DOHH2 (cell line): ENCODE results near the gene SLC16A1.

ENCODE experiments used
- H3F3A ChIP-seq: fragments of 200-600 bp; sonication (generic), shearing (Covaris generic); 2 replicates; pipeline ENCODE4 v1.6.0; 2016; ENCODE audit warnings: antibody characterized with exemption, mild to moderate bottlenecking; ENCODE audit not compliant: control insufficient read depth, insufficient read depth
- H3K27ac ChIP-seq: fragments of 200-600 bp; sonication (generic); 2 replicates; pipeline ENCODE4 v1.5.1; 2014; ENCODE audit warnings: low read depth, mild to moderate bottlenecking, low read length, moderate library complexity
- H3K27me3 ChIP-seq: fragments of 200-600 bp; sonication (generic); 2 replicates; pipeline ENCODE4 v1.6.1; 2014; ENCODE audit warnings: mild to moderate bottlenecking, low read length, mixed read lengths; ENCODE audit not compliant: control insufficient read depth
- H3K36me3 ChIP-seq: fragments of 200-600 bp; sonication (generic); 2 replicates; pipeline ENCODE4 v1.6.1; 2014; ENCODE audit warnings: mild to moderate bottlenecking, low read length, moderate library complexity, mixed read lengths; ENCODE audit not compliant: control insufficient read depth
- H3K4me1 ChIP-seq: fragments of 200-600 bp; sonication (generic); 2 replicates; pipeline ENCODE4 v1.6.1; 2014; ENCODE audit warnings: mild to moderate bottlenecking, low read length, mixed read lengths; ENCODE audit not compliant: control insufficient read depth
- H3K4me2 ChIP-seq: fragments of 200-600 bp; sonication (generic); 2 replicates; pipeline ENCODE4 v1.6.0; 2014; ENCODE audit warnings: mild to moderate bottlenecking, low read length, moderate library complexity
- H3K4me3 ChIP-seq: fragments of 200-600 bp; sonication (generic); 2 replicates; pipeline ENCODE4 v1.5.1; 2014; ENCODE audit warnings: mild to moderate bottlenecking, low read length, mixed read lengths
- H3K79me2 ChIP-seq: fragments of 200-600 bp; sonication (generic); 2 replicates; pipeline ENCODE4 v1.6.1; 2014; ENCODE audit warnings: mild to moderate bottlenecking, low read length, mixed read lengths; ENCODE audit not compliant: control insufficient read depth
- H3K9me2 ChIP-seq: fragments of 200-600 bp; sonication (generic); replicated peaks from 2 replicates; pipeline ENCODE4 v1.6.1; 2014; ENCODE audit warnings: mild to moderate bottlenecking, low read length, mixed read lengths; ENCODE audit not compliant: control insufficient read depth
- H3K9me3 ChIP-seq: fragments of 200-600 bp; sonication (generic); 2 replicates; pipeline ENCODE4 v1.6.1; 2014; ENCODE audit warnings: antibody characterized with exemption, low read length, mixed read lengths; ENCODE audit not compliant: control insufficient read depth, insufficient read depth
- H4K20me1 ChIP-seq: fragments of 200-600 bp; sonication (generic); 2 replicates; pipeline ENCODE4 v1.6.0; 2014; ENCODE audit warnings: low read depth, mild to moderate bottlenecking, antibody characterized with exemption, low read length, moderate library complexity; ENCODE audit not compliant: control insufficient read depth, insufficient read depth
- CTCF ChIP-seq: fragments of 200-600 bp; sonication (generic); IDR thresholded peaks from one replicate; pipeline ENCODE4 v1.5.1; 2014; ENCODE audit warnings: antibody characterized with exemption, mild to moderate bottlenecking, low read depth, low read length; ENCODE audit not compliant: poor library complexity, severe bottlenecking
- EZH2phosphoT487 ChIP-seq: fragments of 200-600 bp; sonication (generic); IDR thresholded peaks from 2 replicates; pipeline ENCODE4 v1.6.1; 2017; ENCODE audit warnings: borderline replicate concordance, mild to moderate bottlenecking, antibody characterized with exemption, low read length, moderate library complexity, mixed read lengths

The SLC16A1 gene

DNA sequence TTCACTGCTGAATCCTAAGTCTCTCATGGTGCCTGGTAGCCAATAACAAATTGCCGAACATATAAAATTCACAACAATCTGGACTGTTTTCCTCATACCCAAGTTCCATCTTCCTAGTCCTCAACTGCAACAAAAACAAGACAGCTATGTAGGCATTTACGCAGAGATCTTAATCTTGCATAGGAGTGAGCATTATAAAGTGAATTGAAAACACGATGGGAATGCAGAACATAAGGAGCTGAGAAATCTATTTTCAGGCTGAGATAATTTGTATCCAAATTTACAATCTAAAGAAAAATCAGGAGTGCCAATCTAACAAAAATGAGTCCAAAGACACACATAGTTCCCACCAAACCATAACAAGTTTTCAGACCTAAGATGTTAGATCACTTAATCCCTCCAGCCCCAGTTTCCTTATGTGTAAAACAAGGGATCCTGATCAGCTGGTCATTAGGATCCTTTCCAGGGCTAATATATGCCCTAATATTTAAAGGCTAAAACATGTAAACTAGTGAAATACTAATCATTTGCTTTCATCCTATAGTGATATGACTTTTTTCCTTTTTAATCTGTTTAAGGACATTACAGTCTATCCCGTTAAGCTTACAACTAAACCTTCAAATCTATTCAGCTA lies 1.9 kb downstream of the SLC16A1 start:
- no peak overlapping the region for H3K27ac ChIP-seq
- no peaks in the 10 kb centered on the region for H3K9me2 ChIP-seq
- H3K9me3 ChIP-seq, result no peaks in the 10 kb centered on the region
- peak overlapping the region; percentile 84 for H3K4me2 ChIP-seq
- TF ChIP-seq EZH2phosphoT487, result no peak
- no peak for TF ChIP-seq CTCF
- H3K4me3 ChIP-seq, result peak overlapping the region; percentile 95
- peaks cover 74% of the 10 kb centered on the region for H3K36me3 ChIP-seq
- peaks cover 44% of the 10 kb centered on the region for H3K4me1 ChIP-seq
- no peaks in the 10 kb centered on the region for H3F3A ChIP-seq
- H3K27me3 ChIP-seq, result no peaks in the 10 kb centered on the region
- H3K79me2 ChIP-seq, result peaks cover 99% of the 10 kb centered on the region
- peaks cover 34% of the 10 kb centered on the region for H4K20me1 ChIP-seq

DNA sequence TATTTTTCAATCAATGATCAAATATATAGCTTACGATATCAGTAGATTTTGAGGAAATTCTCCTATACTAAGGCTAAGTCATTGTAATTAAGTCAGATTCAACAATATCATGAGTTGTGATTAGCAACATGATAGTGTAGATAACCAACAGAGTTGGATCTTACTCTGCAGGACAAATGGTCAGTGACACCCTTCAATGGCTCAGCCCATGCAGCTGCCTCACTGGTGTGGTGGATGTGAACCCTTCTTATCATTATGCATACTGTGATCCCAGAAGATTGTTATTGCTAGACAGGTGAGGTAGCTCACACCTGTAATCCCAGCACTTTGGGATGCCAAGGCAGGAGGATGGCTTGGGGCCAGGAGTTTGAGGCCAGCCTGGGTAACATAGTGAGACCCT lies 5.6 kb downstream of the SLC16A1 start:
- TF ChIP-seq CTCF (no peak), EZH2phosphoT487 (no peak)

DNA sequence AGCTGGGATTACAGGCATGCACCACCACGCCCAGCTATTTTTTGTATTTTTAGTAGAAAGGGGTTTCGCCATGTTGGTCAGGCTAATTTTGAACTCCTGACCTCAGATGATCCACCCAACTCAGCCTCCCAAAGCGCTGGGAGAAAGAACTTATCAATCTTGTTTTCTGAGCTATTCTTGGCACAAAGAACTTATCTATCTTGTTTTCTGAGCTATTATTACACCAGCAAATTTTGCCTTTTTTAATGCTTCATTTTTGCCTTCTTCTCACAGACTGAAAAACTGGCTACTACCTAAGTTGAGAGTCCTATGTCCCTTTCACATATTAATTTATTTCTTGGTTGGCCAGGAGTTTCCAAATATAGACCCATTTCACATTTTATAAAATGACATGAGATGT lies 9.3 kb downstream of the SLC16A1 start:
- Histone ChIP-seq H3K4me1 (peaks cover 5% of the 10 kb centered on the region; the same call in 1 of the 2 replicates), H3K36me3 (peaks cover 41% of the 10 kb centered on the region), H4K20me1 (peaks cover 7% of the 10 kb centered on the region; the same call in 1 of the 2 replicates), H3F3A (no peaks in the 10 kb centered on the region), H3K4me3 (no peak overlapping the region), H3K9me2 (no peaks in the 10 kb centered on the region), H3K79me2 (peaks cover 100% of the 10 kb centered on the region), H3K27ac (no peak overlapping the region), H3K9me3 (no peaks in the 10 kb centered on the region), H3K27me3 (no peaks in the 10 kb centered on the region), H3K4me2 (no peak overlapping the region)
- no peak for TF ChIP-seq EZH2phosphoT487
- TF ChIP-seq CTCF, result no peak

More for the DNA sequence above, 5.6 kb downstream of the SLC16A1 start:
- no peak overlapping the region for H3K4me2 ChIP-seq
- H3K9me3 ChIP-seq, result no peaks in the 10 kb centered on the region
- no peak overlapping the region for H3K4me3 ChIP-seq
- H4K20me1 ChIP-seq, result peaks cover 26% of the 10 kb centered on the region
- H3K79me2 ChIP-seq, result peaks cover 100% of the 10 kb centered on the region
- H3F3A ChIP-seq, result no peaks in the 10 kb centered on the region
- peaks cover 31% of the 10 kb centered on the region for H3K4me1 ChIP-seq
- no peak overlapping the region for H3K27ac ChIP-seq
- peaks cover 60% of the 10 kb centered on the region for H3K36me3 ChIP-seq
- H3K27me3 ChIP-seq, result no peaks in the 10 kb centered on the region
- H3K9me2 ChIP-seq, result no peaks in the 10 kb centered on the region
